ENCODE data around the gene DAD1.
"Not testable (repeated sequence)": the region's sequence is repeated elsewhere in the genome, so short reads cannot be mapped to it uniquely, and the experiment has no call there.

DAD1 gene

DNA sequence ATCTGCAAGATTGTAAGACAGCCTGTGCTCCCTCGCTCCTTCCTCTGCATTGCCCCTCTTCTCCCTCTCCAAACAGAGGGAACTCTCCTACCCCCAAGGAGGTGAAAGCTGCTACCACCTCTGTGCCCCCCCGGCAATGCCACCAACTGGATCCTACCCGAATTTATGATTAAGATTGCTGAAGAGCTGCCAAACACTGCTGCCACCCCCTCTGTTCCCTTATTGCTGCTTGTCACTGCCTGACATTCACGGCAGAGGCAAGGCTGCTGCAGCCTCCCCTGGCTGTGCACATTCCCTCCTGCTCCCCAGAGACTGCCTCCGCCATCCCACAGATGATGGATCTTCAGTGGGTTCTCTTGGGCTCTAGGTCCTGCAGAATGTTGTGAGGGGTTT lies 37.4 kb downstream of the DAD1 start:
- DNase-seq: peak in 1 of 2 donors; percentile 6

DNA sequence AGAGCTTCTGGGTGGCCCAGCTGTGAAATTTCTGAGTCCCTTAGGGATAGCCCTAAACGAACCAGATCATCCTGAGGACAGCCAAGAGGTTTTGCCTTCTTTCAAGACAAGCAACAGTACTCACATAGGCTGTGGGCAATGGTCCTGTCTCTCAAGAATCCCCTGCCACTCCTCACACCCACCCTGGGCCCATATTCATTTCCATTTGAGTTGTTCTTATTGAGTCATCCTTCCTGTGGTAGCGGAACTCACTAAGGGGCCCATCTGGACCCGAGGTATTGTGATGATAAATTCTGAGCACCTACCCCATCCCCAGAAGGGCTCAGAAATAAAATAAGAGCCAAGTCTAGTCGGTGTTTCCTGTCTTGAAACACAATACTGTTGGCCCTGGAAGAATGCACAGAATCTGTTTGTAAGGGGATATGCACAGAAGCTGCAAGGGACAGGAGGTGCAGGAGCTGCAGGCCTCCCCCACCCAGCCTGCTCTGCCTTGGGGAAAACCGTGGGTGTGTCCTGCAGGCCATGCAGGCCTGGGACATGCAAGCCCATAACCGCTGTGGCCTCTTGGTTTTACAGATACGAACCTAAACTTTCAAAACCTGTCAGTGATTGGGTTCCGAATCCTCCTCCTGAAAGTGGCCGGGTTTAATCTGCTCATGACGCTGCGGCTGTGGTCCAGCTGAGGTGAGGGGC lies 38.9 kb downstream of the DAD1 start:
- DNase-seq: no peak

GRCh38 chr14:22549324-22549962 lies 39.6 kb downstream of the DAD1 start:
- no peak for DNase-seq

GRCh38 chr14:22547948-22548750 lies 40.9 kb downstream of the DAD1 start:
- DNase-seq: no peak

DNA sequence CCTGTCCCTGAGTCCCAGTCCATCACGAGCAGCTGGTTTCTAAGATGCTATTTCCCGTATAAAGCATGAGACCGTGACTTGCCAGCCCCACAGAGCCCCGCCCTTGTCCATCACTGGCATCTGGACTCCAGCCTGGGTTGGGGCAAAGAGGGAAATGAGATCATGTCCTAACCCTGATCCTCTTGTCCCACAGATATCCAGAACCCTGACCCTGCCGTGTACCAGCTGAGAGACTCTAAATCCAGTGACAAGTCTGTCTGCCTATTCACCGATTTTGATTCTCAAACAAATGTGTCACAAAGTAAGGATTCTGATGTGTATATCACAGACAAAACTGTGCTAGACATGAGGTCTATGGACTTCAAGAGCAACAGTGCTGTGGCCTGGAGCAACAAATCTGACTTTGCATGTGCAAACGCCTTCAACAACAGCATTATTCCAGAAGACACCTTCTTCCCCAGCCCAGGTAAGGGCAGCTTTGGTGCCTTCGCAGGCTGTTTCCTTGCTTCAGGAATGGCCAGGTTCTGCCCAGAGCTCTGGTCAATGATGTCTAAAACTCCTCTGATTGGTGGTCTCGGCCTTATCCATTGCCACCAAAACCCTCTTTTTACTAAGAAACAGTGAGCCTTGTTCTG lies 41.6 kb downstream of the DAD1 start:
- DNase-seq: no peak

- no peak for DNase-seq
Measured at GRCh38 chr14:22546722-22547071, 42.3 kb downstream of the DAD1 start.

- no peak for DNase-seq
Measured at GRCh38 chr14:22545842-22546721, 42.9 kb downstream of the DAD1 start.

GRCh38 chr14:22544881-22545420 lies 44.1 kb downstream of the DAD1 start:
- DNase-seq: no peak

- DNase-seq: no peak
Measured at GRCh38 chr14:22544406-22544805, 44.6 kb downstream of the DAD1 start.

GRCh38 chr14:22543570-22544357 lies 45.3 kb downstream of the DAD1 start:
- DNase-seq: not testable (repeated sequence)

- DNase-seq: no peak
Measured at GRCh38 chr14:22542360-22542759, 46.7 kb downstream of the DAD1 start.

DNA sequence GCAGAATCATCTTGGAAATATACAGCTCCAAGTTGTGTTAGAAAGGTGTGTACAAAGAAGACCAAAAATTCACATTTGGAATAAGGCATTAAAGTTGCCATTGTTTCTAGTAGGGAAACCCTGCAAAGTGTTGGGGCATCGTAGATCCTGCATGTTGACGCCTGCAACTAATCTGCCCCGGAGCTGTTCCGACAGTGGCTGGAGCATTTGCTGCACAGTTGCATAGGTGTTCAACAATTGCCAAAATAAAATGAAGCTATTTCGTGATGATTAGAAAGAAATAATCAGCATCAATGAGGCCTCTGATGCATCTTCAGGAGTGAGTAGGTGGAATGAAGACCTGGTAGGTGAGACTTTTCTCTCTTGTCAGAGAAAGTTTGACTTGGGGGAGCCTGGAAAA lies 47.3 kb downstream of the DAD1 start:
- no peak for DNase-seq

GRCh38 chr14:22540811-22541360 lies 48.1 kb downstream of the DAD1 start:
- DNase-seq: no peak

- DNase-seq: no peak
Measured at GRCh38 chr14:22540293-22540692, 48.7 kb downstream of the DAD1 start.

DNA sequence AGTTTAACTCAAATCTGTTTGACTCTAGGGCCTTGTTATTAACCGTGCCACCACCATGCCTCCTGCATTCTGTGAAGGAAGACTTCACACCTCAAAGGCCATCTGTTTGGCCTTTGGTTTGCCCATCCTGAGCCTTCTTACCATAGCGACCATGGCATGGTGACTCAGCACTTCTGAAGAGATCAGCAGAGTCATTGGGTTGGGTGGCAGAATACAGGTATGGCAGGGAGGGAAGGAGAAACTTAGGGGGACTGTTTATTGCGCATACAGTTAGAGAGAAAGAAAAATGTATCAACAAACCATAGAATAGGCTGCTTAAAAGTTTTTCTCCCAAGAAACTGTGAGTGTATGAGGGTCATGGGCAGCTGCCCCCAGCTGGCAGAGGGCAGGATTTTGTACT lies 49.2 kb downstream of the DAD1 start:
- no peak for DNase-seq

DNA sequence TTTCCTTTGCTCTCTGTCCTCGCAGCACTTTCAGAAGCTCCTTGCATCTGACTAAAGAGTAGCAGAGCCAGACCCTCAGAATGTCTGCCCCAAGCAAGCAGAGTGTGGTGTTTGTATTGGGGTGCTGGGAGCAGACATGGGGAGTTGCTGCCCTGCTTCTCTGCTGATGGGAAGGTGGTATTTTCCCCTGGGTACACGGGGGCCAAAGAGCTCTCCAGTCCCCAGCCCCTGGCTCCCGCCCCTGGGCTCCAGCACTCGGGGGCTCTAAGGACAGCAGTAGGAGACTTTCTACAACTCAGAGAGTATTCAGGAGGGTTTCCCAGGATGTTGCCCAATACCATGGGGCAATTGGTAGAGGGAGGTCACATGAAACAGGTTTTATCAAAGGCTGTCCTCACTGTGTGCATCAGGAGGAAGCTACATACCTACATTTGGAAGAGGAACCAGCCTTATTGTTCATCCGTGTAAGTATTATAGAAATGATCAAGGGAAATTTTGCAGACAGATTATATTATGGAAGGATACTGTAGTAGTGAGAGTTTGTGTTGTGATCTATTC lies 50.3 kb downstream of the DAD1 start:
- no peak for DNase-seq

- no peak for DNase-seq
Measured at GRCh38 chr14:22537436-22538310, 51.4 kb downstream of the DAD1 start.

GRCh38 chr14:22536853-22537338 lies 52.1 kb downstream of the DAD1 start:
- no peak for DNase-seq

DNA sequence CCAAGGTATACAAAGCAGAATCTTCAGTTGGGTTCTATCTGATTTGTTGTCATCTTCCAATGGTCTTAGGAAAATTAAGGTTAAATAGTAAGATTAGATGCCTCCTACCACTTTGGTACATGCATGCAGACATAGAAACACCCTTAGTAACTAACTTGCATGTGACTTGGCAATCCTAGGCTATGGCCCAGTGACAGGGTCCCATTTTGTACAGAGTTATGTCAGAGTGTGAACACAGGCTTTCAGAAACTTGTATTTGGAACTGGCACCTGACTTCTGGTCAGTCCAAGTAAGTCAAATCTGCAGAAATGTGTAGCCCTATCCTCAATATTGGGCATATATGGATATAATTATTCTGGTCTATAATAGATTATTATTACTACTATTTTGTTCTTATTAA lies 53.1 kb downstream of the DAD1 start:
- no peak for DNase-seq

Data from hippocampal formation (tissue), 2 donors.